Muscle of leg (tissue), 11 donors: ENCODE data around the gene DYRK2. TPM values are rescaled to one million over a fixed set of nuclear protein-coding genes. Genes with fewer than 3 reads are reported as not detected.

Experiments
- DNase-seq: peaks from one replicate; pipeline ENCODE4 v3.0.0; 2013
- H3K27ac ChIP-seq: one replicate; pipeline ENCODE4 v1.5.1; 2013; ENCODE audit warnings: mild to moderate bottlenecking, low read length, control low read depth
- H3K27me3 ChIP-seq: one replicate; pipeline ENCODE4 v1.6.1; 2013; ENCODE audit warnings: low read length; ENCODE audit not compliant: control insufficient read depth, insufficient read depth
- H3K36me3 ChIP-seq: one replicate; pipeline ENCODE4 v1.6.1; 2013; ENCODE audit warnings: low read length; ENCODE audit not compliant: control insufficient read depth, insufficient read depth
- H3K4me1 ChIP-seq: one replicate; pipeline ENCODE4 v1.6.1; 2013; ENCODE audit warnings: low read length; ENCODE audit not compliant: control insufficient read depth, insufficient read depth
- H3K4me3 ChIP-seq: one replicate; pipeline ENCODE4 v1.5.1; 2013; ENCODE audit warnings: low read length, control low read depth
- H3K9me3 ChIP-seq: replicated peaks from 2 replicates; pipeline ENCODE4 v1.6.1; 2013; ENCODE audit warnings: low read depth, low read length; ENCODE audit not compliant: control insufficient read depth
- WGBS: methylation state at CpG from one replicate; pipeline ENCODE4 v1.1.5; 2013; ENCODE audit warnings: missing lambda C conversion rate; ENCODE audit not compliant: insufficient coverage; 5-methylcytosine and 5-hydroxymethylcytosine counted together
- polyA plus RNA-seq, 8 donors: library from polyadenylated mRNA; unstranded; fragments of 120-200 nt; gene quantifications; one replicate each; pipeline versions ENCODE4 v1.2.1 to v1.2.3, GENCODE V29; 2013; ENCODE audit warnings: inconsistent platforms in 1 of 8, low replicate concordance in 1 of 8; ENCODE audit not compliant: insufficient read length in 8 of 8, insufficient read depth in 1 of 8
- total RNA-seq: library from RNA; stranded (reverse); fragments of 120-200 nt; gene quantifications from one replicate; pipeline ENCODE4 v1.2.4, GENCODE V29; 2013

The DYRK2 gene
- total and polyA plus RNA-seq, 9 donors: 35.5 to 56.1 (median 51.6) TPM

DNA sequence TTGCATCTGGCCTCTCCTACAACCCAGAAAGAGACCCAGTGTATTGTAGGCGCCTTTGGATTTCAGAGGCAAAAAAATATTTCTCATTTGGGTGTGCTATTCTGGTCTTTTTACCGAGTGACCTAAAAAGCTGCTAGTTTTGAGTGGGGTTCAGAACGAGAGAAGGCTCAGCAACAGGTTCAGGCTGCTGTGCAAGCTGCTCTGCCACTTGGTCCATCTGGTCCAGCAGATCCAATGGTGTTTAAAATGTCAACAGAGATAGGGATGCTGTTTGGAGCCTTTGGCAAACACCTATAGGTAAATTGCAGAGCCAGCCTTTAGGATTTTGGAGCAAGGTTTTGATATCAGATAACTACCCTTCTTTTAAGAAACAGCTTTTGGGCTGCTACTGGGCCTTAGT lies 25.3 kb upstream of the DYRK2 start:
- Histone ChIP-seq H3K27me3 (no peaks in the 10 kb centered on the region), H3K4me3 (no peak overlapping the region), H3K36me3 (no peaks in the 10 kb centered on the region), H3K27ac (no peak overlapping the region), H3K4me1 (no peaks in the 10 kb centered on the region), H3K9me3 (no peaks in the 10 kb centered on the region)
- DNase-seq: no peak
- 63% methylated on average over 2 of the region's 3 CpGs for WGBS

DNA sequence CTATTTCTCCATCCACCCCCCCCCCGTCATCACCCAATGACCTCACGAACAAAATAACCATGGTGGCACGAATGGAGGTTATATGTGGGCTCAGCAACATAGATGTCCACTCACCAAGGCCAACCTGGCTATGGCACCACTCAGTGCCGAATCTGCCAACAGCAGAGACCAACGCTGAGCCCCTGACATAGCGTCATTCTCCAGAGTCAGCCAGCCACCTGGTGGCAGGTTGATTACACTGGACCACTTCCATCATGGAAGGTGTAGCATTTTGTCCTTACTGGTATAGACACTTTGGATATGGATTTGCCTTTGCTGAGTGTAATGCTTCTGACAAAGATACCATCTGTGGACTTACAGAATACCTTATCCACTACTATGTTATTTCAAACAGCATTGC lies 24.2 kb upstream of the DYRK2 start:
- H3K27ac ChIP-seq: no peak overlapping the region
- DNase-seq: no peak
- WGBS: 100% methylated on average over 1 of the region's 6 CpGs
- no peaks in the 10 kb centered on the region for H3K9me3 ChIP-seq
- H3K4me1 ChIP-seq: no peaks in the 10 kb centered on the region
- H3K27me3 ChIP-seq: no peaks in the 10 kb centered on the region
- H3K36me3 ChIP-seq: no peaks in the 10 kb centered on the region
- H3K4me3 ChIP-seq: no peak overlapping the region

DNA sequence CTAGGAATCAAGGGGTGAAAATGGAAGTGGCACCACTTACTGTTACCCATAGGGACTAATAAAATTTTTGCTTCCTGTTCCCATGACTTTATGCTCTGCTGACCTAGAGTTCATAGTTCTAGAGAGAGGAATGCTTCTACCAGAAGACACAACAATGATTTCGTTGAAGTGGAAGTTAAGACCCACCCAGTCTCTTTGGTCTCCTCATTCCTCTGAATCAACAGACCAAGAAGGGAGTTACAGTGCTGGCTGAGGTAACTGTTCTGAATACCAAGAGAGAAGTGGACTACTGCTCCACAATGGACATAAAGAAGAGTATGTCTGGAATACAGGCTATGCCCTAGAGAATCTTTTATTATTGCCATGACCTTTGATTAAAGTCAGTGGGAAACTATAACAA lies 23.5 kb upstream of the DYRK2 start:
- Histone ChIP-seq H3K9me3 (no peaks in the 10 kb centered on the region), H3K27ac (no peak overlapping the region), H3K36me3 (no peaks in the 10 kb centered on the region), H3K27me3 (no peaks in the 10 kb centered on the region), H3K4me1 (no peaks in the 10 kb centered on the region), H3K4me3 (no peak overlapping the region)
- WGBS: no CpG with 5 or more reads among the region's 1 CpG
- DNase-seq: no peak

DNA sequence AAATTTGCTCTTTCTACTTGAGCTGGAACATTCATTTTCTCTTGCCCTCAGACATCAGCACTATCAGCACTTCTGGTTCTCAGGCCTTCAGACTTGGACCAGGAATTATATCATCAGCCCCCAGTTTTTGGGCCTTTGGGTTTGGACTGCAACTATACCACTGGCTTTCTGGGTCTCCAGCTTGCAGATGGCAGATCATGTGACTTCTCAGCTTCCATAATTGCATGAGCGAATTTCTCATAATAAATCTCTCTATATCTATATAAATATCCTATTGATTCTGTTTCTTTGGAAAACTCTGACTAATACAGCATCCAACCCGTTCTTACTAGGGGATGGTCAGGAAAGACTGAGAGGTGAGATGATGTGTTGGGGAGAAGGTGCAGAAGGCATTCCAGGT lies 22.4 kb upstream of the DYRK2 start:
- WGBS: no CpG with 5 or more reads among the region's 2 CpGs
- Histone ChIP-seq H3K36me3 (no peaks in the 10 kb centered on the region), H3K4me1 (no peaks in the 10 kb centered on the region), H3K27me3 (no peaks in the 10 kb centered on the region), H3K27ac (no peak overlapping the region), H3K9me3 (no peaks in the 10 kb centered on the region), H3K4me3 (no peak overlapping the region)
- DNase-seq: no peak

DNA sequence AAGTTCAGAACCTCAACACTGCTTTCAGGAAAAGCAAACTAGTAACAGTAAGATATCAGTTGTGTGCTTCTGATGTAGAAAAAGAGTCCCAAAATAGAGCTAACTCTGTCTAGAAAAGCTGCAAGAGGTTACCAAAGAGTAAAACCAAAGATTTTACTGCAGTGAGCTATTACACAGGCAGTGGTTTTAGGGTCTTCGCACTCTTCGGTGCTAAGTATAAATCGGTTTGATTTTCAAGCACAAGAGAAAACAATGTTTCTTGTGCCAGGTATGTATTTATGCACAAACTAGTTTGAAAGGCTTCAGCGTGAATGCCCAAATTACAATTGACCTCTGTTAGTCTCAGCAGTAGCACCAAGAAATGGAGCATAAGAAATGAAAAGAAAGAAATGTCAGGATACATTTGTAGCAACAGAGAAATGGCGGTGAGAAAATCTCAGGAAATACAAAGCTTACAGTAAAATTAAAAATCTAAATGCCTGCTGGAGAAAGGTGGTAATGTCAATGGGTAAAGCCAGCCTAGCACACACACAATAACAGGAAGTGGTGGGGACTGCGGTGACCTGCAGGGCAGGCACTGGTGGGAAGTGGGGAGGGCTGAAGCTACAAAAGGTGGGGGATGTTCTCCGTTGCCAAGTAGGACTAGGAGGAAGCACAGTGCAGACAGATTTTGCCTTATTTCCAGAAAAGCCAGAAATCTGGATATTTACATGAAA lies 18.0 kb upstream of the DYRK2 start:
- Histone ChIP-seq H3K9me3 (no peaks in the 10 kb centered on the region), H3K27ac (no peak overlapping the region), H3K36me3 (no peaks in the 10 kb centered on the region), H3K4me1 (peaks cover 3% of the 10 kb centered on the region), H3K4me3 (no peak overlapping the region), H3K27me3 (no peaks in the 10 kb centered on the region)
- DNase-seq: peak; percentile 41
- WGBS: 51% methylated on average over 3 of the region's 7 CpGs

DNA sequence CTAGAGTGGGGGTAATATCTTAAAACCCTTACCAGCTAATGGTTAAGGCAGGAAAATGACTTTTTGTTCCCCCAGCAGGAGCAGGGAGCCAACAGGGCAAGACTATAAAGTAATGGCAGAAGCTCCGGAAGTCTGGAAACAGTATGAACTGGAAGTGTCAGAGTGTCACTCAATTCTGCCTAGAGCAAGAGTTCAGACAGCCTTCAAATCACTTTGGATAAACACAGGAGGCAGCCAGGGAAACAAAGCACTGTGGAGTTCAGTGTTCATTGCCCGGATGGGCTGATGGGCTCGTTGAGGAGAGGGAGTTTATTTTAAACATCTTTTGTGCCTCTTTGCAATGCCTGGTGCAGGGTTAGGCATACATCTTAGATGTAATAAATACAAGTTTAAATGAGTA lies 16.5 kb upstream of the DYRK2 start:
- Histone ChIP-seq H3K4me3 (no peak overlapping the region), H3K9me3 (no peaks in the 10 kb centered on the region), H3K4me1 (peaks cover 3% of the 10 kb centered on the region), H3K36me3 (no peaks in the 10 kb centered on the region), H3K27me3 (no peaks in the 10 kb centered on the region), H3K27ac (no peak overlapping the region)
- DNase-seq: no peak
- 56% methylated on average over 1 of the region's 3 CpGs for WGBS

DNA sequence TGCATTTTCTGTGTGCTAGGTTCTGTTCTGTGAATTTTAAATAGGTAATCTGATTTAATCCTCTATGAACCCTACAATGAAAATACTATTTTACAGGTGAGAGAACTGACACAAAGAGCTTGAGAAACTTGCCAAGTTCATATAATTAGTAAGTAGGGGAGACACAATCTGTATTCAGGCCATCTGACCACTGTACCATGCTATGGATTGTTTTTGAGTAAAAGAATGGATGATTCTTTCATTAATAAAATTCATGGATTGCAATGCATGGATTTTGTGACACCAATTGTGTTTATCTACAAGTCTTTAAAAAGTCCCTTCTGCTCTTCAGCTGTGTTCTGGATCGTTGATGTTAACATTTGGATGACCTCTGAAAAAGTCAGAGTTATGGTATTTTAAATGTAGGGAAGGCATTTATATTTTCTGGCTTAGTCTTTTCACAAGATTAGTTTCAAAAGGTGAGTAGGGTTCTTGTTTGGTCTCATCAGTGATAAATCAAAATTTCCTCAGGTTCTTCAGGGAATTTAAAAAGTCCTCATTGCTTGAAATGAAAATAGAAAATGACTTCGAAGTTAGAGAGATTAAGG lies 15.4 kb upstream of the DYRK2 start:
- Histone ChIP-seq H3K4me3 (no peak overlapping the region), H3K27ac (no peak overlapping the region), H3K36me3 (no peaks in the 10 kb centered on the region), H3K27me3 (no peaks in the 10 kb centered on the region), H3K4me1 (peaks cover 3% of the 10 kb centered on the region), H3K9me3 (no peaks in the 10 kb centered on the region)
- peak; percentile 56 for DNase-seq
- no CpG with 5 or more reads among the region's 2 CpGs for WGBS

DNA sequence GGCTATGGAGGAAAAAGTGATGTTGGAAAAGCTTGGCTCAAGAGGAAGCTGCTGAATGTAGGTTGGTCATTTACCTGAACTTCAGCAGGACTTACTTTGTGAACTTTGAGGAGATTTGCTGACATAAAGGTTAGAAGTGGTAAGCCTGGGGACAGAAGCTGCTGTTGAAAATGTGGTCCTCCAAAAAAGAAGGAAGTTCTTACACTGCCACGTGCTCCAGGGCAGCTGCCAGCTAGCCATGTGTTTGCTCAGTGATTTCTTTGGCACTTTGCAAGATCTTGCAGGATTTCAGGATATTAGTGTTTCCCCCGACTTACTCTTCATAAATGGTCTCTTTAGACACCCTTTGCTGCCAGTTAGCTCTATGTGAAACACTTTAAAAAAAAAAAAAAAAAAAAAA lies 14.8 kb upstream of the DYRK2 start:
- DNase-seq: peak; percentile 73
- no peak overlapping the region for H3K4me3 ChIP-seq
- no peaks in the 10 kb centered on the region for H3K9me3 ChIP-seq
- 17% methylated on average over 1 of the region's 2 CpGs for WGBS
- H3K27me3 ChIP-seq: no peaks in the 10 kb centered on the region
- no peaks in the 10 kb centered on the region for H3K36me3 ChIP-seq
- H3K27ac ChIP-seq: no peak overlapping the region
- peaks cover 3% of the 10 kb centered on the region for H3K4me1 ChIP-seq

DNA sequence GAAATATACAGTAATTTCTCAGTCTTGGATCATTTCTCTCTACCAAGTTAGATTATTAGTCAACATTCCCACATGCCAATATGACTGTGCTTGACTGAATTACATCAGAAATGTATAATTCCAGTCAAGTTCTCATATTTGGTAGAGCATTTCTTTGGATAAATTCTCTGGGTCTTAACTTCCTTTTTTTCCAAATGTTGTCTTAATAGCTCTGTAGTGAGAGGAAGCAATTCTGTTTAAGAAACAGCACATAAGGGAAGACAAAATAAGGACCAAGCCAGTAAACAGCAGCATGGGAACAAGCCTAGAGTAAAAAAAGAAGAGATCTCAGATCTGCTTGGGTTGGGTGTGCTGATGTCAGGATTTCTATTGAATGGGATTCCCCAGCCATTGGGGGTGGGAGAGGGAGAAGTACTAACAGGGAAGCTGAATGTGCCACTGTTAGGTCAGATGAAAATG lies 14.2 kb upstream of the DYRK2 start:
- DNase-seq: peak; percentile 63

DNA sequence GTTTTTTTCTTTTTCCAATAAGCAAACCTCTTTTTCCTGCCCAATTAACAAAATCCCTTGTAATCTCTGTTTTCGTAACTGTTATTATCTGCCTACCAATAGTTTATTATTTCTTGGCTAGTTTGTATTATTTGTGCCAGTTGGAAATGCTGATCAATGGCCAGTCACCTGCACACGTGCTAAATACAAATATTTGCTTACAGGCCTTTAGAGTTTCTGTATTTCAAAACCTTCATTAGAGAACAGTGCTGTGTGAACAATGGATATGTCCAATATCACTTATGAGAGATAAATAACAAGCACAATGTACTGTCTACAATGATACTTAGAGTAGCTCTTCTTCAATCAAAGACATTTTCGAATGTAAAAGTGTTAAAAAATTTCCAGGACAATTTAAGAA lies 10.8 kb upstream of the DYRK2 start:
- no CpG with 5 or more reads among the region's 3 CpGs for WGBS
- Histone ChIP-seq H3K9me3 (no peaks in the 10 kb centered on the region), H3K27me3 (no peaks in the 10 kb centered on the region), H3K4me1 (peaks cover 9% of the 10 kb centered on the region), H3K4me3 (no peak overlapping the region), H3K36me3 (no peaks in the 10 kb centered on the region), H3K27ac (no peak overlapping the region)
- DNase-seq: no peak

More for the DNA sequence above, 14.2 kb upstream of the DYRK2 start:
- no peak overlapping the region for H3K27ac ChIP-seq
- H3K36me3 ChIP-seq: no peaks in the 10 kb centered on the region
- peaks cover 3% of the 10 kb centered on the region for H3K4me1 ChIP-seq
- H3K27me3 ChIP-seq: no peaks in the 10 kb centered on the region
- no peaks in the 10 kb centered on the region for H3K9me3 ChIP-seq
- no peak overlapping the region for H3K4me3 ChIP-seq
